Keratinocyte (primary cell): ENCODE results near the gene PIK3AP1. TPM values are rescaled to one million over a fixed set of nuclear protein-coding genes. Genes with fewer than 3 reads are reported as not detected.

Experiments used
- DNase-seq: peaks from one replicate; pipeline ENCODE4 v3.0.0-alpha.2; 2011; ENCODE audit warnings: low read depth, missing footprints, low spot score
- FAIRE-seq: peaks from 2 replicates; lab custom pipeline; 2011; peaks lifted over from hg19 to GRCh38; lab: Jason Lieb, UNC
- H2AFZ ChIP-seq: 2 replicates; pipeline ENCODE4 v1.6.0; 2012; ENCODE audit warnings: low read length, control low read depth, inconsistent platforms; ENCODE audit not compliant: control insufficient read depth
- H3K27ac ChIP-seq: 2 replicates; pipeline ENCODE4 v1.5.1; 2011; ENCODE audit warnings: low read length; ENCODE audit not compliant: control insufficient read depth, insufficient read depth
- H3K27me3 ChIP-seq: 3 replicates; pipeline ENCODE4 v1.6.0; 2011; ENCODE audit warnings: low read length; ENCODE audit not compliant: control insufficient read depth, insufficient read depth; ENCODE audit errors: extremely low read depth
- H3K36me3 ChIP-seq, 2 experiments: 2 replicates in 1 of 2; 3 replicates in 1 of 2; pipeline ENCODE4 v1.5.1; 2011; ENCODE audit warnings: low read length in 2 of 2, mild to moderate bottlenecking in 1 of 2; ENCODE audit not compliant: control insufficient read depth in 2 of 2, insufficient read depth in 2 of 2; ENCODE audit errors: extremely low read depth in 1 of 2
- H3K4me1 ChIP-seq: 3 replicates; pipeline ENCODE4 v1.5.1; 2011; ENCODE audit warnings: low read length; ENCODE audit not compliant: control insufficient read depth, insufficient read depth; ENCODE audit errors: extremely low read depth
- H3K4me2 ChIP-seq: 3 replicates; pipeline ENCODE4 v1.6.0; 2011; ENCODE audit warnings: low read depth, low read length; ENCODE audit not compliant: control insufficient read depth, insufficient read depth; ENCODE audit errors: extremely low read depth
- H3K4me3 ChIP-seq, 3 experiments: fragments of 200-600 bp in 1 of 3; sonication (generic) in 1 of 3; 2 replicates in 2 of 3; 3 replicates in 1 of 3; pipeline ENCODE4 v1.5.1; 2011 to 2016; ENCODE audit warnings: low read length in 3 of 3, mild to moderate bottlenecking in 3 of 3, control low read depth in 2 of 3, inconsistent platforms in 1 of 3, low read depth in 1 of 3, mixed read lengths in 1 of 3, mixed run types in 1 of 3, moderate library complexity in 1 of 3; ENCODE audit not compliant: control insufficient read depth in 2 of 3, insufficient read depth in 2 of 3; ENCODE audit errors: extremely low read depth in 1 of 3
- H3K79me2 ChIP-seq: 2 replicates; pipeline ENCODE4 v1.6.0; 2012; ENCODE audit warnings: low read length; ENCODE audit not compliant: control insufficient read depth, insufficient read depth
- H3K9ac ChIP-seq: 3 replicates; pipeline ENCODE4 v1.6.0; 2011; ENCODE audit warnings: low read length; ENCODE audit not compliant: control insufficient read depth, insufficient read depth; ENCODE audit errors: extremely low read depth
- H3K9me1 ChIP-seq: 3 replicates; pipeline ENCODE4 v1.6.0; 2011; ENCODE audit warnings: low read length; ENCODE audit not compliant: control insufficient read depth, insufficient read depth; ENCODE audit errors: extremely low read depth
- H3K9me3 ChIP-seq: 2 replicates; pipeline ENCODE4 v1.5.1; 2012; ENCODE audit warnings: low read depth, low read length; ENCODE audit not compliant: control insufficient read depth
- H4K20me1 ChIP-seq: 3 replicates; pipeline ENCODE4 v1.6.0; 2011; ENCODE audit warnings: low read length; ENCODE audit not compliant: control insufficient read depth, insufficient read depth; ENCODE audit errors: extremely low read depth
- EZH2 ChIP-seq: IDR thresholded peaks from one replicate; pipeline ENCODE4 v1.6.1; 2012; ENCODE audit warnings: inconsistent platforms, mild to moderate bottlenecking, low read length, moderate library complexity
- dilution Hi-C: fragments of 300-500 bp; cut with MboI; formaldehyde crosslinking; loops from one replicate; pipeline ENCODE4 v1.7.0; 2020; ENCODE audit warnings: low sequenced_read_pairs; ENCODE audit not compliant: extremely low pct_ligation_motif_present
- polyA plus RNA-seq, 5 experiments: library from polyadenylated mRNA; depleted of rRNA in 3 of 5; stranded (reverse) in 3 of 5; stranded (forward) in 1 of 5; unstranded in 1 of 5; fragments of >200 nt; gene quantifications; 1 replicate in 1 of 5; 2 replicates in 3 of 5; 3 replicates in 1 of 5; pipeline versions ENCODE4 v1.2.1 to v1.2.3, GENCODE V29; 2011 to 2012; ENCODE audit warnings: missing spikeins in 2 of 5, low read depth in 1 of 5, low replicate concordance in 1 of 5
- TF ChIP-seq, protein P1 (sequence below), 3 experiments: IDR thresholded peaks in 1 of 3; conservative IDR thresholded peaks in 1 of 3; optimal IDR thresholded peaks in 1 of 3; 2 replicates in 2 of 3; 3 replicates in 1 of 3; pipeline versions ENCODE3 to v1.5.1; 2011; ENCODE audit warnings: low read length in 3 of 3, mild to moderate bottlenecking in 3 of 3, moderate library complexity in 2 of 3, control low read depth in 1 of 3, inconsistent platforms in 1 of 3; ENCODE audit not compliant: insufficient read depth in 2 of 3; ENCODE audit errors: extremely low read depth in 1 of 3

Gene PIK3AP1
- polyA plus RNA-seq, 1 donor (not counting 4 experiments of a cell fraction or from before 2014, with no cell fraction given): not detected

DNA sequence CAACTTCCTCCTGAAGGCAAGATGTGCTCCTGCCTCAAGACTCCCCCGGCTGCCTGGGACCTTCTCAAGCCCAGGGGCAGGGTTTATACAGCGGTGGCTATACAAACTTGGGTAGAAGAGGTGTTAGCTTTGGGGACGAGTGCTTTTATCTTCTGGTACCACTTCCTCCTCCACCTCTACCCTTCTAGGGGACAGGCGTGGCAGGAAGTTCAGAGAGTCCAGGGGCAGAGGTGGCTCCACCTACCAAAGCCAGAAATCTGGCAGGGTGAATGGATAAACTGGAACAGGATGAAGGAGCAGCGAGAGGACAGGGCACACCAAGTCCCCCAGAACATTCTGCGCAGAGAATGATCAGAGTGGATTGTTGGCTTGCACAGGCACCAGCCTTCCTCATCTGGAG is 109.5 kb downstream of the PIK3AP1 start:
- Histone ChIP-seq H3K9ac (no peak overlapping the region), H4K20me1 (no peaks in the 10 kb centered on the region), H2AFZ (no peak overlapping the region), H3K4me2 (no peak overlapping the region), H3K4me3 (no peak overlapping the region), H3K9me1 (no peaks in the 10 kb centered on the region), H3K36me3 (no peaks in the 10 kb centered on the region), H3K79me2 (no peaks in the 10 kb centered on the region), H3K27me3 (peaks cover 11% of the 10 kb centered on the region), H3K9me3 (no peaks in the 10 kb centered on the region), H3K27ac (no peak overlapping the region), H3K4me1 (no peaks in the 10 kb centered on the region)
- no peak for TF ChIP-seq EZH2
- TF ChIP-seq, protein P1, sequence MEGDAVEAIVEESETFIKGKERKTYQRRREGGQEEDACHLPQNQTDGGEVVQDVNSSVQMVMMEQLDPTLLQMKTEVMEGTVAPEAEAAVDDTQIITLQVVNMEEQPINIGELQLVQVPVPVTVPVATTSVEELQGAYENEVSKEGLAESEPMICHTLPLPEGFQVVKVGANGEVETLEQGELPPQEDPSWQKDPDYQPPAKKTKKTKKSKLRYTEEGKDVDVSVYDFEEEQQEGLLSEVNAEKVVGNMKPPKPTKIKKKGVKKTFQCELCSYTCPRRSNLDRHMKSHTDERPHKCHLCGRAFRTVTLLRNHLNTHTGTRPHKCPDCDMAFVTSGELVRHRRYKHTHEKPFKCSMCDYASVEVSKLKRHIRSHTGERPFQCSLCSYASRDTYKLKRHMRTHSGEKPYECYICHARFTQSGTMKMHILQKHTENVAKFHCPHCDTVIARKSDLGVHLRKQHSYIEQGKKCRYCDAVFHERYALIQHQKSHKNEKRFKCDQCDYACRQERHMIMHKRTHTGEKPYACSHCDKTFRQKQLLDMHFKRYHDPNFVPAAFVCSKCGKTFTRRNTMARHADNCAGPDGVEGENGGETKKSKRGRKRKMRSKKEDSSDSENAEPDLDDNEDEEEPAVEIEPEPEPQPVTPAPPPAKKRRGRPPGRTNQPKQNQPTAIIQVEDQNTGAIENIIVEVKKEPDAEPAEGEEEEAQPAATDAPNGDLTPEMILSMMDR (optimal IDR thresholded peaks at IDR 0.05 in 1 of 3, IDR thresholded peaks at IDR 0.05 in 1 of 3, conservative IDR thresholded peaks at IDR 0.05 in 1 of 3; ENCODE audit: extremely low read depth in 1 of 3, insufficient read depth in 2 of 3, low read length in 3 of 3): no peak
- no peak for DNase-seq
- dilution Hi-C loops: no loop called here
- FAIRE-seq: no peak

DNA sequence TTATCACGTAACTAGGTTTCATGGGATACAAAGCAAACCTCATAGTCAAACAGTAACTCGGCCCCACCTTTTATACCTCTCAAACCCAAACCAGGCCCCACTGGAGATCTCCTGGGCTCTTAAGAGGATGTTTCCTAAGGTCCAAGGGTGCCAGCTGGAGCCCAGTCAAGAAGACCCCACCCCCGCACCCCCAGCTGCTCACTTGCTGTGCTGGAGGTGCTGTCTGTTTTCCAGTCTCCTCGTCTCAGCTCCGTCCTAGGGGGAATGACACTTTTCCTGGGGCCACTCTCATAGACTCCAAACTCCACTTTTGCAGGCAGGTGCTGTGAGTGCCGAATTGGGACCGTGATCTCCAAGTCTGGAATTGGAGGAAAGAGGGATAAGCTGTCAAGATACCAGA is 110.8 kb downstream of the PIK3AP1 start:
- Histone ChIP-seq H3K9me3 (no peaks in the 10 kb centered on the region), H3K9ac (no peak overlapping the region), H4K20me1 (no peaks in the 10 kb centered on the region), H3K36me3 (no peaks in the 10 kb centered on the region), H3K4me2 (no peak overlapping the region), H3K4me1 (no peaks in the 10 kb centered on the region), H3K79me2 (no peaks in the 10 kb centered on the region), H3K9me1 (no peaks in the 10 kb centered on the region), H3K4me3 (no peak overlapping the region), H3K27me3 (peaks cover 11% of the 10 kb centered on the region), H2AFZ (no peak overlapping the region), H3K27ac (no peak overlapping the region)
- TF ChIP-seq, protein P1 (optimal IDR thresholded peaks at IDR 0.05 in 1 of 3, IDR thresholded peaks at IDR 0.05 in 1 of 3, conservative IDR thresholded peaks at IDR 0.05 in 1 of 3; ENCODE audit: extremely low read depth in 1 of 3, insufficient read depth in 2 of 3, low read length in 3 of 3): no peak
- no peak for TF ChIP-seq EZH2
- FAIRE-seq: no peak
- DNase-seq: no peak
- dilution Hi-C loops: no loop called here
